ENCODE results near the gene LANCL2. TPM values are rescaled to one million over a fixed set of nuclear protein-coding genes. Genes with fewer than 3 reads are reported as not detected.

The LANCL2 gene
- total RNA-seq, 1 donor, result 8.9 TPM

- no peaks in the 10 kb centered on the region for H3K4me1 ChIP-seq (ENCODE audit: insufficient read depth, low read length)
- no peak overlapping the region for H3K4me3 ChIP-seq (ENCODE audit: low read length)
- no peaks in the 10 kb centered on the region for H3K27me3 ChIP-seq (ENCODE audit: insufficient read depth, low read length)
- H3K9me3 ChIP-seq (ENCODE audit: low read depth, low read length), result no peaks in the 10 kb centered on the region
Observed at GRCh38 chr7:55432939-55433784, 68.0 kb downstream of the LANCL2 start.

GRCh38 chr7:55435466-55435865 lies 70.3 kb downstream of the LANCL2 start:
- Histone ChIP-seq H3K9me3 (ENCODE audit: low read depth, low read length) (no peaks in the 10 kb centered on the region), H3K27me3 (ENCODE audit: insufficient read depth, low read length) (no peaks in the 10 kb centered on the region), H3K4me1 (ENCODE audit: insufficient read depth, low read length) (no peaks in the 10 kb centered on the region), H3K4me3 (ENCODE audit: low read length) (no peak overlapping the region)

GRCh38 chr7:55436457-55436856 lies 71.3 kb downstream of the LANCL2 start:
- no peak overlapping the region for H3K4me3 ChIP-seq (ENCODE audit: low read length)
- H3K4me1 ChIP-seq (ENCODE audit: insufficient read depth, low read length), result no peaks in the 10 kb centered on the region
- no peaks in the 10 kb centered on the region for H3K9me3 ChIP-seq (ENCODE audit: low read depth, low read length)
- H3K27me3 ChIP-seq (ENCODE audit: insufficient read depth, low read length), result no peaks in the 10 kb centered on the region

- H3K4me1 ChIP-seq (ENCODE audit: insufficient read depth, low read length), result no peaks in the 10 kb centered on the region
Observed at GRCh38 chr7:55437375-55437774, 72.2 kb downstream of the LANCL2 start.

GRCh38 chr7:55438085-55438756 lies 73.1 kb downstream of the LANCL2 start:
- H3K9me3 ChIP-seq (ENCODE audit: low read depth, low read length), result no peaks in the 10 kb centered on the region
- no peak overlapping the region for H3K4me3 ChIP-seq (ENCODE audit: low read length)
- no peaks in the 10 kb centered on the region for H3K4me1 ChIP-seq (ENCODE audit: insufficient read depth, low read length)
- no peaks in the 10 kb centered on the region for H3K27me3 ChIP-seq (ENCODE audit: insufficient read depth, low read length)

More at GRCh38 chr7:55437375-55437774, 72.2 kb downstream of the LANCL2 start:
- H3K27me3 ChIP-seq (ENCODE audit: insufficient read depth, low read length), result no peaks in the 10 kb centered on the region
- no peaks in the 10 kb centered on the region for H3K9me3 ChIP-seq (ENCODE audit: low read depth, low read length)
- no peak overlapping the region for H3K4me3 ChIP-seq (ENCODE audit: low read length)

- no peak overlapping the region for H3K4me3 ChIP-seq (ENCODE audit: low read length)
Observed at GRCh38 chr7:55438757-55439525, 73.8 kb downstream of the LANCL2 start.

GRCh38 chr7:55439627-55440026 lies 74.5 kb downstream of the LANCL2 start:
- no peaks in the 10 kb centered on the region for H3K27me3 ChIP-seq (ENCODE audit: insufficient read depth, low read length)
- H3K4me3 ChIP-seq (ENCODE audit: low read length), result no peak overlapping the region
- no peaks in the 10 kb centered on the region for H3K9me3 ChIP-seq (ENCODE audit: low read depth, low read length)
- H3K4me1 ChIP-seq (ENCODE audit: insufficient read depth, low read length), result no peaks in the 10 kb centered on the region

More at GRCh38 chr7:55438757-55439525, 73.8 kb downstream of the LANCL2 start:
- no peaks in the 10 kb centered on the region for H3K27me3 ChIP-seq (ENCODE audit: insufficient read depth, low read length)
- no peaks in the 10 kb centered on the region for H3K9me3 ChIP-seq (ENCODE audit: low read depth, low read length)
- H3K4me1 ChIP-seq (ENCODE audit: insufficient read depth, low read length), result no peaks in the 10 kb centered on the region

GRCh38 chr7:55440040-55440690 lies 75.0 kb downstream of the LANCL2 start:
- peaks cover under 1% of the 10 kb centered on the region for H3K9me3 ChIP-seq (ENCODE audit: low read depth, low read length)
- H3K27me3 ChIP-seq (ENCODE audit: insufficient read depth, low read length), result no peaks in the 10 kb centered on the region
- no peak overlapping the region for H3K4me3 ChIP-seq (ENCODE audit: low read length)
- no peaks in the 10 kb centered on the region for H3K4me1 ChIP-seq (ENCODE audit: insufficient read depth, low read length)

GRCh38 chr7:55441002-55441401 lies 75.9 kb downstream of the LANCL2 start:
- H3K4me1 ChIP-seq (ENCODE audit: insufficient read depth, low read length), result no peaks in the 10 kb centered on the region
- no peak overlapping the region for H3K4me3 ChIP-seq (ENCODE audit: low read length)

GRCh38 chr7:55441774-55442522 lies 76.8 kb downstream of the LANCL2 start:
- Histone ChIP-seq H3K9me3 (ENCODE audit: low read depth, low read length) (peaks cover 5% of the 10 kb centered on the region), H3K4me3 (ENCODE audit: low read length) (no peak overlapping the region), H3K4me1 (ENCODE audit: insufficient read depth, low read length) (no peaks in the 10 kb centered on the region), H3K27me3 (ENCODE audit: insufficient read depth, low read length) (no peaks in the 10 kb centered on the region)

More at GRCh38 chr7:55441002-55441401, 75.9 kb downstream of the LANCL2 start:
- H3K9me3 ChIP-seq (ENCODE audit: low read depth, low read length), result peaks cover 5% of the 10 kb centered on the region
- no peaks in the 10 kb centered on the region for H3K27me3 ChIP-seq (ENCODE audit: insufficient read depth, low read length)

- H3K27me3 ChIP-seq (ENCODE audit: insufficient read depth, low read length), result peaks cover 3% of the 10 kb centered on the region
- H3K4me1 ChIP-seq (ENCODE audit: insufficient read depth, low read length), result no peaks in the 10 kb centered on the region
- H3K9me3 ChIP-seq (ENCODE audit: low read depth, low read length), result peaks cover 5% of the 10 kb centered on the region
- no peak overlapping the region for H3K4me3 ChIP-seq (ENCODE audit: low read length)
Observed at GRCh38 chr7:55444786-55445185, 79.6 kb downstream of the LANCL2 start.

GRCh38 chr7:55448526-55448925 lies 83.4 kb downstream of the LANCL2 start:
- Histone ChIP-seq H3K27me3 (ENCODE audit: insufficient read depth, low read length) (peaks cover 3% of the 10 kb centered on the region), H3K4me1 (ENCODE audit: insufficient read depth, low read length) (no peaks in the 10 kb centered on the region), H3K9me3 (ENCODE audit: low read depth, low read length) (peaks cover 5% of the 10 kb centered on the region), H3K4me3 (ENCODE audit: low read length) (no peak overlapping the region)

- H3K9me3 ChIP-seq (ENCODE audit: low read depth, low read length), result peaks cover 5% of the 10 kb centered on the region
- H3K27me3 ChIP-seq (ENCODE audit: insufficient read depth, low read length), result peaks cover 3% of the 10 kb centered on the region
- H3K4me3 ChIP-seq (ENCODE audit: low read length), result no peak overlapping the region
- H3K4me1 ChIP-seq (ENCODE audit: insufficient read depth, low read length), result no peaks in the 10 kb centered on the region
Observed at GRCh38 chr7:55449205-55449991, 84.3 kb downstream of the LANCL2 start.

Measured in mononuclear cell (primary cell).